ENCODE data around the gene ASPG. TPM values are rescaled to one million over a fixed set of nuclear protein-coding genes. Genes with fewer than 3 reads are reported as not detected.

Gene ASPG
- total RNA-seq, 2 donors from 2014 or later: 0.30 TPM; not detected in 1

- Mint-ChIP-seq H3K4me1 (ENCODE audit: low read depth) (no peaks in the 10 kb centered on the region), H3K36me3 (ENCODE audit: insufficient read depth in 2 of 2) (no peaks in the 10 kb centered on the region), H3K9me3 (no peaks in the 10 kb centered on the region), H3K27me3 (ENCODE audit: low read depth) (no peaks in the 10 kb centered on the region), H3K4me3 (no peak overlapping the region), H3K27ac (no peak overlapping the region)
- DNase-seq (no peak), ATAC-seq (replicated peaks in 1 of 2) (no peak)
These were observed 79.0 kb downstream of the ASPG start for GRCh38 chr14:104164512-104164911.

Other genes starting within 250 kb of the ASPG start
- 10 to 100 TPM; 13.8 to 15.4 TPM for gene PPP1R13B, start 238.1 kb upstream of the ASPG start, total RNA-seq
- gene TDRD9, start 157.2 kb upstream of the ASPG start, total RNA-seq: 1 to 10 TPM; 1.6 to 4.6 TPM
- gene RD3L, start 143.2 kb upstream of the ASPG start, total RNA-seq: not detected
- gene KIF26A, start 52.9 kb downstream of the ASPG start, total RNA-seq: under 1 TPM; 0.05 to 0.25 TPM

All from activated T-cell treated with anti-CD3 and anti-CD28 coated beads, Interleukin-2, amount 50 U/mL, for 72 hours (primary cell).